GM18519 (cell line): Measurements from ENCODE around the gene CDAN1.
"Not testable (repeated sequence)": the region's sequence is repeated elsewhere in the genome, so short reads cannot be mapped to it uniquely, and the experiment has no call there.

ENCODE experiments used
- ATAC-seq: cut with Tn5 transposase; IDR thresholded peaks from one replicate; pipeline ENCODE4 v1.9.1; 2021; ENCODE audit warnings: mild to moderate bottlenecking, moderate library complexity; ENCODE audit not compliant: unreplicated experiment, low FRiP score

The CDAN1 gene

GRCh38 chr15:42710662-42711061, 26.3 kb downstream of the CDAN1 start:
- no peak for ATAC-seq

GRCh38 chr15:42707873-42708544, 28.9 kb downstream of the CDAN1 start:
- no peak for ATAC-seq

GRCh38 chr15:42707068-42707467, 29.9 kb downstream of the CDAN1 start:
- ATAC-seq: no peak

- ATAC-seq: no peak
These were observed 31.6 kb downstream of the CDAN1 start for GRCh38 chr15:42705336-42705735.

GRCh38 chr15:42704492-42704926, 32.4 kb downstream of the CDAN1 start:
- no peak for ATAC-seq

GRCh38 chr15:42696626-42697025, 40.3 kb downstream of the CDAN1 start:
- ATAC-seq: no peak

- no peak for ATAC-seq
These were observed 41.3 kb downstream of the CDAN1 start for GRCh38 chr15:42695527-42696071.

GRCh38 chr15:42694398-42694797, 42.5 kb downstream of the CDAN1 start:
- ATAC-seq: no peak

- no peak for ATAC-seq
These were observed 43.0 kb downstream of the CDAN1 start for GRCh38 chr15:42693942-42694341.

GRCh38 chr15:42693496-42693895, 43.4 kb downstream of the CDAN1 start:
- no peak for ATAC-seq

- ATAC-seq: no peak
These were observed 43.9 kb downstream of the CDAN1 start for GRCh38 chr15:42692997-42693396.

GRCh38 chr15:42692536-42692935, 44.4 kb downstream of the CDAN1 start:
- no peak for ATAC-seq

- ATAC-seq: no peak
These were observed 45.2 kb downstream of the CDAN1 start for GRCh38 chr15:42691770-42692169.

GRCh38 chr15:42691308-42691707, 45.6 kb downstream of the CDAN1 start:
- no peak for ATAC-seq

- no peak for ATAC-seq
These were observed 48.6 kb downstream of the CDAN1 start for GRCh38 chr15:42688301-42688700.

GRCh38 chr15:42687740-42688139, 49.2 kb downstream of the CDAN1 start:
- ATAC-seq: no peak

GRCh38 chr15:42686281-42686680, 50.6 kb downstream of the CDAN1 start:
- ATAC-seq: no peak

- ATAC-seq: no peak
These were observed 55.8 kb downstream of the CDAN1 start for GRCh38 chr15:42681119-42681518.

- ATAC-seq: not testable (repeated sequence)
These were observed 56.8 kb downstream of the CDAN1 start for GRCh38 chr15:42680142-42680482.

- ATAC-seq: no peak
These were observed 57.4 kb downstream of the CDAN1 start for GRCh38 chr15:42679285-42680141.

GRCh38 chr15:42675021-42675420, 61.9 kb downstream of the CDAN1 start:
- ATAC-seq: no peak

- no peak for ATAC-seq
These were observed 62.5 kb downstream of the CDAN1 start for GRCh38 chr15:42674472-42674871.
